ENCODE results near the gene NFATC3.

NFATC3 gene

DNA sequence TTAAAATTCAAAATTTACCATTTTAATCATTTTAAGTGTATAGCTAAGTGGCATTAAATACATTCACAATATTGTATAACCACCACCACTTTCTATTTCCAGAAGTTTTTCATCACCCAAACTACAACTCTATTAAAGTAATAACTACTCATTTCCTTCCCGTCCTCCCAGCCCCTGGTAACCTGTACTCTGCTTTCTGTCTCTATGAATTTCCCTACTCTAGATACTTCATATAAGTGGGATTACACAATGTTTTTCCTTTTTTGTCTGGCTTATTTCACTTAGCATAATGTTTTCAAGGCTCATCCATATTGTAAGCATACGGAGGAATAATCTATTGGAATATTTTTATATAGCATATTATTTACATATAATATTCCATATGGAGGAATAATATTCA, 121.1 kb downstream of the NFATC3 start:
- no peak for TF ChIP-seq YY1 (IDR thresholded peaks at IDR 0.05; ENCODE audit: low read depth)
- TF ChIP-seq RAD21 (IDR thresholded peaks at IDR 0.05; ENCODE audit: low read depth): no peak
- no peak for TF ChIP-seq TCF12 (IDR thresholded peaks at IDR 0.05; ENCODE audit: low read depth)
- TF ChIP-seq TAF1 (IDR thresholded peaks at IDR 0.05; ENCODE audit: low read depth): no peak
- no peak for TF ChIP-seq EP300 (IDR thresholded peaks at IDR 0.05; ENCODE audit: borderline replicate concordance)
- TF ChIP-seq, protein P1, sequence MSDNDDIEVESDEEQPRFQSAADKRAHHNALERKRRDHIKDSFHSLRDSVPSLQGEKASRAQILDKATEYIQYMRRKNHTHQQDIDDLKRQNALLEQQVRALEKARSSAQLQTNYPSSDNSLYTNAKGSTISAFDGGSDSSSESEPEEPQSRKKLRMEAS (IDR thresholded peaks at IDR 0.05): no peak

GRCh38 chr16:68214726-68215125, 129.6 kb downstream of the NFATC3 start:
- TF ChIP-seq, protein P2, sequence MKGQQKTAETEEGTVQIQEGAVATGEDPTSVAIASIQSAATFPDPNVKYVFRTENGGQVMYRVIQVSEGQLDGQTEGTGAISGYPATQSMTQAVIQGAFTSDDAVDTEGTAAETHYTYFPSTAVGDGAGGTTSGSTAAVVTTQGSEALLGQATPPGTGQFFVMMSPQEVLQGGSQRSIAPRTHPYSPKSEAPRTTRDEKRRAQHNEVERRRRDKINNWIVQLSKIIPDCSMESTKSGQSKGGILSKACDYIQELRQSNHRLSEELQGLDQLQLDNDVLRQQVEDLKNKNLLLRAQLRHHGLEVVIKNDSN (IDR thresholded peaks at IDR 0.05): no peak
- TF ChIP-seq CREB1 (IDR thresholded peaks at IDR 0.05; ENCODE audit: low read depth) (no peak), TAF1 (IDR thresholded peaks at IDR 0.05; ENCODE audit: low read depth) (no peak), RAD21 (IDR thresholded peaks at IDR 0.05; ENCODE audit: low read depth) (no peak), ZBTB7A (IDR thresholded peaks at IDR 0.05; ENCODE audit: low read depth) (no peak), FOXM1 (IDR thresholded peaks at IDR 0.05; ENCODE audit: borderline replicate concordance, low read depth) (no peak), CEBPB (IDR thresholded peaks at IDR 0.05) (no peak), NFIC (IDR thresholded peaks at IDR 0.05) (no peak), EGR1 (IDR thresholded peaks at IDR 0.05) (no peak), TEAD4 (IDR thresholded peaks at IDR 0.05) (no peak), TCF12 (IDR thresholded peaks at IDR 0.05; ENCODE audit: low read depth) (no peak), EP300 (IDR thresholded peaks at IDR 0.05; ENCODE audit: borderline replicate concordance) (no peak)
- TF ChIP-seq, protein P3, sequence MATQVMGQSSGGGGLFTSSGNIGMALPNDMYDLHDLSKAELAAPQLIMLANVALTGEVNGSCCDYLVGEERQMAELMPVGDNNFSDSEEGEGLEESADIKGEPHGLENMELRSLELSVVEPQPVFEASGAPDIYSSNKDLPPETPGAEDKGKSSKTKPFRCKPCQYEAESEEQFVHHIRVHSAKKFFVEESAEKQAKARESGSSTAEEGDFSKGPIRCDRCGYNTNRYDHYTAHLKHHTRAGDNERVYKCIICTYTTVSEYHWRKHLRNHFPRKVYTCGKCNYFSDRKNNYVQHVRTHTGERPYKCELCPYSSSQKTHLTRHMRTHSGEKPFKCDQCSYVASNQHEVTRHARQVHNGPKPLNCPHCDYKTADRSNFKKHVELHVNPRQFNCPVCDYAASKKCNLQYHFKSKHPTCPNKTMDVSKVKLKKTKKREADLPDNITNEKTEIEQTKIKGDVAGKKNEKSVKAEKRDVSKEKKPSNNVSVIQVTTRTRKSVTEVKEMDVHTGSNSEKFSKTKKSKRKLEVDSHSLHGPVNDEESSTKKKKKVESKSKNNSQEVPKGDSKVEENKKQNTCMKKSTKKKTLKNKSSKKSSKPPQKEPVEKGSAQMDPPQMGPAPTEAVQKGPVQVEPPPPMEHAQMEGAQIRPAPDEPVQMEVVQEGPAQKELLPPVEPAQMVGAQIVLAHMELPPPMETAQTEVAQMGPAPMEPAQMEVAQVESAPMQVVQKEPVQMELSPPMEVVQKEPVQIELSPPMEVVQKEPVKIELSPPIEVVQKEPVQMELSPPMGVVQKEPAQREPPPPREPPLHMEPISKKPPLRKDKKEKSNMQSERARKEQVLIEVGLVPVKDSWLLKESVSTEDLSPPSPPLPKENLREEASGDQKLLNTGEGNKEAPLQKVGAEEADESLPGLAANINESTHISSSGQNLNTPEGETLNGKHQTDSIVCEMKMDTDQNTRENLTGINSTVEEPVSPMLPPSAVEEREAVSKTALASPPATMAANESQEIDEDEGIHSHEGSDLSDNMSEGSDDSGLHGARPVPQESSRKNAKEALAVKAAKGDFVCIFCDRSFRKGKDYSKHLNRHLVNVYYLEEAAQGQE (IDR thresholded peaks at IDR 0.05; ENCODE audit: low read depth): no peak
- TF ChIP-seq, protein P1 (IDR thresholded peaks at IDR 0.05): no peak

DNA sequence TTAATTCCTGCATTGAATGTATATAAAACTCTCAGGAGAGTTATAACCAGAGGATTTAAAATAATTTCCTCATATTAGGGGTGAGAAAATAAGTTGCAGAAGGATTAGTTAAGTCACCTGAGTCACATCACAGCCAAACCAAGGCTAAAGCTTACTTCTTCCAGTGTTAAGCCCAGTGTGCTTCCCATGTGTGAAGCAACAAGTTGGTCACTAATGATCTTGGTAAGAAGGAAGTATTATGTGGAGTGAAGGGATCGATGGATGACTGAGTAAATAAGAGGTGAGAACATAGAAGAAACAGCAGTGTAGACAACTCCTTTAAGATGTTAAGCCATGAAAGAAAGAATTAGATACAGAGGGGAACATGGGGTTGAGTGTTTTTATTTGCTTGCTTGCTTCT, 130.1 kb downstream of the NFATC3 start:
- no peak for TF ChIP-seq FOXM1 (IDR thresholded peaks at IDR 0.05; ENCODE audit: borderline replicate concordance, low read depth)
- no peak for TF ChIP-seq CEBPB (IDR thresholded peaks at IDR 0.05)
- TF ChIP-seq TEAD4 (IDR thresholded peaks at IDR 0.05): no peak

DNA sequence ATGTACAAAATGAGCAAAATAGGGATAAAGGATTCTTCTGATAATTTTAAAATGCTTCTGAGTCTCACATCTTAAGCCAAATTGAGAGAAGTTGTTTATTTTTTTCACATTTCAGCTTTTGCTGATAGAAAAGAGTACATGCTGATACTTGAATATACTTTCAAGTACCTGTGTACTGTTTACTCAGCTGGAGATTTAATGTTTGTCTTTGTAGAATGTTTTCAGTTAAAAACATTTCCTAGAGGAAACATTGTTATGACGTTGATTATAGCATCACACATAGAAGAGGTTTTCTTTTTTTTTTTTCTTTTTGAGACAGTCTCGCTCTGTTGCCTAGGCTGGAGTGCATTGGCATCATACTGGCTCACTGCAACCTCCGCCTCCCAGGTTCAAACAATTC, 131.1 kb downstream of the NFATC3 start:
- TF ChIP-seq TEAD4 (IDR thresholded peaks at IDR 0.05): no peak
- TF ChIP-seq CREB1 (IDR thresholded peaks at IDR 0.05; ENCODE audit: low read depth): no peak
- no peak for TF ChIP-seq TCF12 (IDR thresholded peaks at IDR 0.05; ENCODE audit: low read depth)
- TF ChIP-seq, protein P2 (IDR thresholded peaks at IDR 0.05): no peak
- TF ChIP-seq ZBTB7A (IDR thresholded peaks at IDR 0.05; ENCODE audit: low read depth): no peak
- TF ChIP-seq EP300 (IDR thresholded peaks at IDR 0.05; ENCODE audit: borderline replicate concordance): no peak
- TF ChIP-seq TAF1 (IDR thresholded peaks at IDR 0.05; ENCODE audit: low read depth): no peak
- no peak for TF ChIP-seq FOXM1 (IDR thresholded peaks at IDR 0.05; ENCODE audit: borderline replicate concordance, low read depth)
- TF ChIP-seq, protein P3 (IDR thresholded peaks at IDR 0.05; ENCODE audit: low read depth): no peak
- no peak for TF ChIP-seq RAD21 (IDR thresholded peaks at IDR 0.05; ENCODE audit: low read depth)
- TF ChIP-seq, protein P1 (IDR thresholded peaks at IDR 0.05): no peak
- TF ChIP-seq NFIC (IDR thresholded peaks at IDR 0.05): no peak
- no peak for TF ChIP-seq CEBPB (IDR thresholded peaks at IDR 0.05)
- no peak for TF ChIP-seq EGR1 (IDR thresholded peaks at IDR 0.05)
- TF ChIP-seq YY1 (IDR thresholded peaks at IDR 0.05; ENCODE audit: low read depth): no peak

DNA sequence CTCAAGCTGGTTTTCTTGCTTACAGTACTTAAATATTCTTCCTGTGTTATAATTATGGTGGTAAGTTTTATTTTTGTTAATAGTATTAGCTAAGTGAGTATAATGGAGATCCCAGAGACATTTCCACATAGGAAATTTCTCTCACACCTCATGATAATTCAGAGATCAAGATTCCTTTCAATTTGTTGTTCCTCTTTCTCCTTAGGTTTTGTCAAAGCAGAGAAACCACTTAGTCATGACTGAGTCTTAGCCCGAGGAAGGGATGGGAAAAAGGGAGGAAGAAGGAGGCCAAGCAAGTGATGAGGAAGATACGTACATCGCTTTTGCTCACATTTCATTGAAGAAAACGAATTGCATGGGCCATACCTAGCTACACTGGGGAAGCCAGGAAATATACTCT, 132.3 kb downstream of the NFATC3 start:
- TF ChIP-seq FOXM1 (IDR thresholded peaks at IDR 0.05; ENCODE audit: borderline replicate concordance, low read depth): no peak
- TF ChIP-seq TAF1 (IDR thresholded peaks at IDR 0.05; ENCODE audit: low read depth): no peak
- no peak for TF ChIP-seq EP300 (IDR thresholded peaks at IDR 0.05; ENCODE audit: borderline replicate concordance)
- TF ChIP-seq, protein P1 (IDR thresholded peaks at IDR 0.05): no peak
- TF ChIP-seq, protein P3 (IDR thresholded peaks at IDR 0.05; ENCODE audit: low read depth): no peak
- TF ChIP-seq EGR1 (IDR thresholded peaks at IDR 0.05): no peak
- TF ChIP-seq RAD21 (IDR thresholded peaks at IDR 0.05; ENCODE audit: low read depth): no peak
